DOHH2 (cell line): ENCODE measurements around the gene VSTM2B.

Experiments
- H3F3A ChIP-seq: fragments of 200-600 bp; sonication (generic), shearing (Covaris generic); 2 replicates; pipeline ENCODE4 v1.6.0; 2016; ENCODE audit warnings: antibody characterized with exemption, mild to moderate bottlenecking; ENCODE audit not compliant: control insufficient read depth, insufficient read depth
- H3K27ac ChIP-seq: fragments of 200-600 bp; sonication (generic); 2 replicates; pipeline ENCODE4 v1.5.1; 2014; ENCODE audit warnings: low read depth, mild to moderate bottlenecking, low read length, moderate library complexity
- H3K27me3 ChIP-seq: fragments of 200-600 bp; sonication (generic); 2 replicates; pipeline ENCODE4 v1.6.1; 2014; ENCODE audit warnings: mild to moderate bottlenecking, low read length, mixed read lengths; ENCODE audit not compliant: control insufficient read depth
- H3K36me3 ChIP-seq: fragments of 200-600 bp; sonication (generic); 2 replicates; pipeline ENCODE4 v1.6.1; 2014; ENCODE audit warnings: mild to moderate bottlenecking, low read length, moderate library complexity, mixed read lengths; ENCODE audit not compliant: control insufficient read depth
- H3K4me1 ChIP-seq: fragments of 200-600 bp; sonication (generic); 2 replicates; pipeline ENCODE4 v1.6.1; 2014; ENCODE audit warnings: mild to moderate bottlenecking, low read length, mixed read lengths; ENCODE audit not compliant: control insufficient read depth
- H3K4me2 ChIP-seq: fragments of 200-600 bp; sonication (generic); 2 replicates; pipeline ENCODE4 v1.6.0; 2014; ENCODE audit warnings: mild to moderate bottlenecking, low read length, moderate library complexity
- H3K4me3 ChIP-seq: fragments of 200-600 bp; sonication (generic); 2 replicates; pipeline ENCODE4 v1.5.1; 2014; ENCODE audit warnings: mild to moderate bottlenecking, low read length, mixed read lengths
- H3K79me2 ChIP-seq: fragments of 200-600 bp; sonication (generic); 2 replicates; pipeline ENCODE4 v1.6.1; 2014; ENCODE audit warnings: mild to moderate bottlenecking, low read length, mixed read lengths; ENCODE audit not compliant: control insufficient read depth
- H3K9me2 ChIP-seq: fragments of 200-600 bp; sonication (generic); replicated peaks from 2 replicates; pipeline ENCODE4 v1.6.1; 2014; ENCODE audit warnings: mild to moderate bottlenecking, low read length, mixed read lengths; ENCODE audit not compliant: control insufficient read depth
- H3K9me3 ChIP-seq: fragments of 200-600 bp; sonication (generic); 2 replicates; pipeline ENCODE4 v1.6.1; 2014; ENCODE audit warnings: antibody characterized with exemption, low read length, mixed read lengths; ENCODE audit not compliant: control insufficient read depth, insufficient read depth
- H4K20me1 ChIP-seq: fragments of 200-600 bp; sonication (generic); 2 replicates; pipeline ENCODE4 v1.6.0; 2014; ENCODE audit warnings: low read depth, mild to moderate bottlenecking, antibody characterized with exemption, low read length, moderate library complexity; ENCODE audit not compliant: control insufficient read depth, insufficient read depth
- CTCF ChIP-seq: fragments of 200-600 bp; sonication (generic); IDR thresholded peaks from one replicate; pipeline ENCODE4 v1.5.1; 2014; ENCODE audit warnings: antibody characterized with exemption, mild to moderate bottlenecking, low read depth, low read length; ENCODE audit not compliant: poor library complexity, severe bottlenecking
- EZH2phosphoT487 ChIP-seq: fragments of 200-600 bp; sonication (generic); IDR thresholded peaks from 2 replicates; pipeline ENCODE4 v1.6.1; 2017; ENCODE audit warnings: borderline replicate concordance, mild to moderate bottlenecking, antibody characterized with exemption, low read length, moderate library complexity, mixed read lengths

Gene VSTM2B

GRCh38 chr19:29530540-29531457, 5.0 kb downstream of the VSTM2B start:
- Histone ChIP-seq H3K9me3 (no peaks in the 10 kb centered on the region), H3K9me2 (no peaks in the 10 kb centered on the region), H3K36me3 (no peaks in the 10 kb centered on the region), H3K4me3 (no peak overlapping the region), H3K79me2 (no peaks in the 10 kb centered on the region), H3F3A (no peaks in the 10 kb centered on the region), H3K27ac (no peak overlapping the region), H4K20me1 (no peaks in the 10 kb centered on the region), H3K4me1 (no peaks in the 10 kb centered on the region), H3K27me3 (no peaks in the 10 kb centered on the region), H3K4me2 (no peak overlapping the region)
- no peak for TF ChIP-seq EZH2phosphoT487
- no peak for TF ChIP-seq CTCF

GRCh38 chr19:29531458-29532025, 5.7 kb downstream of the VSTM2B start:
- TF ChIP-seq CTCF (no peak), EZH2phosphoT487 (no peak)
- Histone ChIP-seq H3F3A (no peaks in the 10 kb centered on the region), H3K4me3 (no peak overlapping the region), H3K27ac (no peak overlapping the region), H3K9me2 (no peaks in the 10 kb centered on the region), H3K9me3 (no peaks in the 10 kb centered on the region), H3K79me2 (no peaks in the 10 kb centered on the region), H4K20me1 (no peaks in the 10 kb centered on the region), H3K4me1 (no peaks in the 10 kb centered on the region), H3K27me3 (no peaks in the 10 kb centered on the region), H3K36me3 (no peaks in the 10 kb centered on the region), H3K4me2 (no peak overlapping the region)

- H4K20me1 ChIP-seq, result no peaks in the 10 kb centered on the region
- no peaks in the 10 kb centered on the region for H3K4me1 ChIP-seq
- TF ChIP-seq EZH2phosphoT487 (no peak), CTCF (no peak)
- H3K36me3 ChIP-seq, result no peaks in the 10 kb centered on the region
- H3K4me3 ChIP-seq, result no peak overlapping the region
- H3K79me2 ChIP-seq, result no peaks in the 10 kb centered on the region
- no peaks in the 10 kb centered on the region for H3K9me3 ChIP-seq
- H3K27me3 ChIP-seq, result no peaks in the 10 kb centered on the region
- no peak overlapping the region for H3K4me2 ChIP-seq
- no peaks in the 10 kb centered on the region for H3F3A ChIP-seq
- no peaks in the 10 kb centered on the region for H3K9me2 ChIP-seq
- H3K27ac ChIP-seq, result no peak overlapping the region
Measured at GRCh38 chr19:29532097-29532496, 6.3 kb downstream of the VSTM2B start.
